ENCODE data around the gene MICAL3.

Gene MICAL3

GRCh38 chr22:17774206-17774925, 250.0 kb downstream of the MICAL3 start, which contains the start of gene BID:
TSS of gene BID (minus strand) at chr22:17774469. CDS start at chr22:17750116, 24,353 bp downstream.
- TF ChIP-seq CTCF (IDR thresholded peaks at IDR 0.05; ENCODE audit: low read depth, low read length), result no peak
- peak within 1 kb of the TSS; percentile 64 for H3K4me3 ChIP-seq (ENCODE audit: low read depth, low read length)

- TF ChIP-seq CTCF (IDR thresholded peaks at IDR 0.05; ENCODE audit: low read depth, low read length), result no peak
- peak overlapping the region; percentile 64 for H3K4me3 ChIP-seq (ENCODE audit: low read depth, low read length)
Measured at GRCh38 chr22:17773606-17774205, 250.7 kb downstream of the MICAL3 start.

- peak overlapping the region; percentile 64 for H3K4me3 ChIP-seq (ENCODE audit: low read depth, low read length)
- no peak for TF ChIP-seq CTCF (IDR thresholded peaks at IDR 0.05; ENCODE audit: low read depth, low read length)
Measured at GRCh38 chr22:17772958-17773605, 251.3 kb downstream of the MICAL3 start.

- TF ChIP-seq CTCF (IDR thresholded peaks at IDR 0.05; ENCODE audit: low read depth, low read length), result no peak
- peak overlapping the region; percentile 64 for H3K4me3 ChIP-seq (ENCODE audit: low read depth, low read length)
Measured at GRCh38 chr22:17772249-17772957, 252.0 kb downstream of the MICAL3 start.

GRCh38 chr22:17770180-17771077, 253.9 kb downstream of the MICAL3 start:
- TF ChIP-seq CTCF (IDR thresholded peaks at IDR 0.05; ENCODE audit: low read depth, low read length), result no peak
- H3K4me3 ChIP-seq (ENCODE audit: low read depth, low read length), result no peak overlapping the region

GRCh38 chr22:17769716-17770082, 254.7 kb downstream of the MICAL3 start:
- TF ChIP-seq CTCF (IDR thresholded peaks at IDR 0.05; ENCODE audit: low read depth, low read length), result no peak
- H3K4me3 ChIP-seq (ENCODE audit: low read depth, low read length), result no peak overlapping the region

Data from WI38 (cell line).